GM12801 (cell line): ENCODE data around the gene GCN1.

Experiments used
- CTCF ChIP-seq: IDR thresholded peaks from one replicate; pipeline ENCODE4 v1.5.1; 2011; ENCODE audit warnings: control low read depth; ENCODE audit not compliant: insufficient read length; ENCODE audit errors: extremely low read depth

Gene GCN1

GRCh38 chr12:120204171-120204570 lies 9.7 kb upstream of the GCN1 start:
- no peak for TF ChIP-seq CTCF

- no peak for TF ChIP-seq CTCF
Observed at GRCh38 chr12:120200364-120200800, 5.9 kb upstream of the GCN1 start.

- no peak for TF ChIP-seq CTCF
Observed at GRCh38 chr12:120199595-120200306, 5.2 kb upstream of the GCN1 start.

GRCh38 chr12:120199025-120199424 lies 4.5 kb upstream of the GCN1 start:
- TF ChIP-seq CTCF, result no peak

- TF ChIP-seq CTCF, result no peak
Observed at GRCh38 chr12:120197542-120197887, 3.0 kb upstream of the GCN1 start.

- no peak for TF ChIP-seq CTCF
Observed at GRCh38 chr12:120196363-120196762, 1.8 kb upstream of the GCN1 start.

GRCh38 chr12:120194226-120194533 lies 335 bp downstream of the GCN1 start:
- TF ChIP-seq CTCF, result no peak
